T47D (cell line): ENCODE measurements around the gene PLG.
"Not testable (repeated sequence)": the region's sequence is repeated elsewhere in the genome, so short reads cannot be mapped to it uniquely, and the experiment has no call there.

ENCODE experiments used
- DNase-seq, 2 experiments: peaks; one replicate each; pipeline versions ENCODE4 v3.0.0 to v3.0.0-alpha.2; 2011 to 2012; ENCODE audit warnings: low read depth in 1 of 2, low spot score in 1 of 2
- JUND ChIP-seq: IDR thresholded peaks from 2 replicates; pipeline ENCODE4 v1.6.1; 2012; ENCODE audit warnings: low read depth
- in situ Hi-C: cut with HindIII; loops from 2 replicates; pipeline ENCODE4 v1.10.0; 2016; ENCODE audit warnings: low sequenced_read_pairs, low pct_unique_long_range_greater_than_20kb

The PLG gene

GRCh38 chr6:160766989-160767646, 65.1 kb downstream of the PLG start:
- in situ Hi-C loops: no loop called here
- DNase-seq: no peak
- no peak for TF ChIP-seq JUND

DNA sequence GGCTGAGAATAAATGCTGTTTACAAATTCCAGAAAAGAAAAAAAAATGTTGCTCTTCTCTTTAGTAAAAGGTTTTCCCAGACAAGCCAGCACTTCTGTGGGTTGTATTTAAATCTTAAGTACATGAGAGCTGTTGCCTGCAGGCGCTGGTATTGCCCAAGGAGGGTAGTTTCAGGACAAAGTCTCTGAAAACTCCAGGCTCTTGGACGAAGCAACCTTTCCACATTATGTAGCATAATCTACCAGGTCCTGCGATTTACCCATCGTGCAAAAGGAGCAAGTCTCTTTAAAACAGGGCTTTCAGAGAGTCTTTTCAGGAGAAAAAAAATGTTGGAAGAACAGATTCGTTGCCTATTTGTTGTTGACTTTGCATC, 65.6 kb downstream of the PLG start:
- no peak for DNase-seq
- in situ Hi-C loops: no loop called here
- TF ChIP-seq JUND: no peak

GRCh38 chr6:160768101-160768500, 66.1 kb downstream of the PLG start:
- TF ChIP-seq JUND: no peak
- DNase-seq: no peak
- in situ Hi-C loops: no loop called here

DNA sequence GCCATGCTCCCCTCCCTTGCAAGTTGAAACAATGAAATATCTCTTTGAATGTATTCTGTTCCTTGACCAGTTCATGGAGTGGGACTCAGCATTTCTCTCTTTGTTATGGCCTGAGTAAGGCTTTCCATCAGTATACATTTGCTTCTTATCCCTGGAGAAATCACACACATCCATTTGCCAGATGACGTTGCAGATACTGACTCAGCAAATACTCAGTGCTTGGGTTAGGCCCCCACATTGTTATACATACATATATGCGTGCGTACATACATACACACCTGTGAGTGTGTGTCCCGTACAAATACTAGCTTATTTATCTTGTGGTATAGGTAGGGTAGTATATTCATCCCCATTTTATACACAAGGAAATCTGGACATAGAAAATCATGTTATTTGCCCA, 72.4 kb downstream of the PLG start:
- no peak for DNase-seq
- no peak for TF ChIP-seq JUND
- in situ Hi-C loops: no loop called here

- in situ Hi-C loops: no loop called here
- no peak for DNase-seq
- no peak for TF ChIP-seq JUND
Measured at GRCh38 chr6:160775792-160776580, 73.9 kb downstream of the PLG start.

- in situ Hi-C loops, DNase-seq: not testable (repeated sequence)
Measured at GRCh38 chr6:160779095-160779494, 77.1 kb downstream of the PLG start.

DNA sequence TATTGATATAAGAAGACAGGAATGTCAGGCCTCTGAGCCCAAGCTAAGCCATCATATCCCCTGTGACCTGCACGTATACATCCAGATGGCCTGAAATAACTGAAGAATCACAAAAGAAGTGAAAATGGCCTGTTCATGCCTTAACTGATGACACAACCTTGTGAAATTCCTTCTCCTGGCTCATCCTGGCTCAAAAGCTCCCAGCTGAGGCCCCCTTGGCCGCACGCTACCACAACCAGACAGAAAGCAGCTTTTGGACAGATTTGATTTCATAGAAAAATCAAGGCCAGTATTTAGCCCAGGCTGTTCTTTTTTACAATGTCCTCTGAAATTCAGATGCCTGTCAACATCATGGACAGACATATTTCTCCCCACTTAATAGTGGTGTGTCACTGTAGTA, 78.6 kb downstream of the PLG start:
- in situ Hi-C loops, DNase-seq: not testable (repeated sequence)

DNA sequence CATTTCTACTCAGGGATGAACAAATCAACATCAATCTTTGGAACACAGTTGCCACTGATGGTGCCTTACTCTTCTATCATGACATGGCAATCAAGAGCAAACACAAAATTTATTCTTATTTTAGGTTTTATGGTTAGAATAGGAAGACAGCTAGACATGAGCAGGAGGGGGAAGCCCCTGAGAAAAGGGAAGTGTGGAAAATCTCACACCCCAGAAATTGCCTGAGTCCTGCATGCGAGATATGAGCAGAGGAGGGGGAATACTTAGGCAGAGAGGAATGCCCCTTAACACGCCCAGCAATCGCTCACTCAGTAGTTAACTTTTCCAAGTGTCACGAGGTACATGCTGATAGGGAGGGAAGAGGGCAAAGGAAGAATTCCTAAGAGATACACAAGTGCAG, 79.3 kb downstream of the PLG start:
- DNase-seq: no peak
- no peak for TF ChIP-seq JUND
- in situ Hi-C loops: no loop called here

GRCh38 chr6:160782228-160782627, 80.2 kb downstream of the PLG start:
- DNase-seq: no peak
- TF ChIP-seq JUND: no peak
- in situ Hi-C loops: no loop called here

DNA sequence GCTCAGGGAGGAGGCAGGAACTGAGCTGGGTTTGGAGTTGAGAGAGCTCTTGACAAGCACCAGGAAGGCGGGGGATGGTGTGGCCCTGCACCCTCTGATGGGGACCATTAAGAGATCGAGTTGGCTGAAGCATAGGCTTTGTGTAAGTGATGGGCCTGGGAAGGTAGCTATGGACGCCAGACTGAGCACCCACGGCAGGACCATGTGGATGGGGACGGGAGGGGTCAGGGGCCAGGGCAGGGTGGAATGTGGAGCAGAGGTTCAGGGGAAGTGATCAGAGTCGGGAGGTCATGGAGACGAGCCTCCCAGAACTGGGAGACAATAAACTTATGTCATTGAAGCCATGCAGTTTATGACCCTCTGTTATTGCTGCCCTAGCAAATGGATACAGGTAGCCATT, 81.7 kb downstream of the PLG start:
- DNase-seq: no peak
- in situ Hi-C loops: no loop called here
- no peak for TF ChIP-seq JUND

DNA sequence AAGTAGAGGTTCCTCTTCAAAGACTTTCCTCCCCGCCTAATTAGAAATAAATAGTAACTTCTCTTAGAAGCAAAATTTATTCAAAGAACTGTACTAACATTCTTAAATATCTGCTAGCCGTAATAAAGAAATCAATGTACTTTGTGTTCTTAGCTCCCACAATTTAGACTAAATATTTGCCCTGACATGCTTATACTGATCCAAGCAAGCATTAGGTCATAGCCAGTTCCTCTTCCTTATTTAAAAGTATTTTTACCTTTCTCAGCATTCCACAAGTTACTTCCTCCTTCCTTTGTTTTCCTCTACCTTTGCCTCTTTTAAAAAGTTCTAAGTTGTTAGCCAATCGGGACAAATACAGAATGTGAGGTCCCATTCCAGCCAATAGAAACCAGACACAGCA, 86.1 kb downstream of the PLG start:
- in situ Hi-C loops: not testable (repeated sequence)
- peak in 1 of 2 experiments; percentile 66 for DNase-seq

DNA sequence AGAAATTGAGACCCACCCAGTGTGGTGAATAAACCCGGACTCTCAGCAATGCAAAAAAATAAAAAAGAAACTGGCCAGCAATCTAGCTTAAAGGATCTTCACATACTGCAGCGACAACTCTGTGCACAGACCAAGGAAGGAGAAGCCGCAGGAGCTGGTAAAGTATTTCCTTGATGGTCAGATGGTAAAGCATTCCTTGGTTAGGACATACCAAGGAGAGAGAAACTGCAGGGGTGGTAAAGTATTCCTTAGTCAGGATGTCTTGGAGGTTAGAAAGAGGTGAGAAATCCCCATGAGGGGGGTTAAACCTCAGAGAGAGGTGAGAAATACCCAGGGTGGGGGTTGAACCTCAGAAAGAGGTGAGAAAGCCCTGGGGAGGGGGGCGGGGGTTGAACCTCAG, 86.8 kb downstream of the PLG start:
- peak in 1 of 2 experiments; percentile 85 for DNase-seq
- no peak for TF ChIP-seq JUND
- in situ Hi-C loops: no loop called here

DNA sequence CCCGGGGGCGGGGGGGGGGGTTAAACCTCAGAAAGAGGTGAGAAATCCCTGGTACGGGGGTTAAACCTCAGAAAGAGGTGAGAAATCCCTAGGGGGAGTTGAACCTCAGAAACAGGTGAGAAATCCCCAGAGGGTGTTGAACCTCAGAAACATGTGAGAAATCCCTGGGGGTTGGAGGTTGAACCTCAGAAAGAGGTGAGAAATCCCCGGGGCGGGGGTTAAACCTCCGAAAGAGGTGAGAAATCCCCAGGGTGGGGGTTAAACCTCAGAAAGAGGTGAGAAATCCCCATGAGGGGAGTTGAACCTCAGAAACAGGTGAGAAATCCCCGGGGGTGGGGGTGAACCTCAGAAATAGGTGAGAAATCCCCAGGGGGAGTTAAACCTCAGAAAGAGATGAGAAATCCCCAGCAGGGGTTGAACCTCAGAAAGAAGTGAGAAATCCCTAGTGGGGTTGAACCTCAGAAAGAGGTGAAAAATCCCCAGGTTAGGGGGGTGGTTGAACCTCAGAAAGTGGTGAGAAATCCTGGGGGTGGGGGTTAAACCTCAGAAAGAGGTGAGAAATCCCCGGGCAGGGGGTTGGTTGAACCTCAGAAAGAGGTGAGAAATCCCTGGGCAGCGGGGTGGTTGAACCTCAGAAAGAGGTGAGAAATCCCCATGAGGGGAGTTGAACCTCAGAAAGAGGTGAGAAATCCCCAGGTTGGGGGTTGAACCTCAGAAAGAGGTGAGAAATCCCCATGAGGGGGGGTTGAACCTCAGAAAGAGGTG, 87.4 kb downstream of the PLG start:
- TF ChIP-seq JUND: no peak
- no peak for DNase-seq
- in situ Hi-C loops: no loop called here
